HG02885 (cell line): ENCODE measurements around the gene SMAD2.

Experiments
- ATAC-seq: cut with Tn5 transposase; IDR thresholded peaks from one replicate; pipeline ENCODE4 v1.9.1; 2021; ENCODE audit warnings: mild to moderate bottlenecking; ENCODE audit not compliant: unreplicated experiment, poor library complexity

Gene SMAD2

GRCh38 chr18:47899107-47899840 lies 31.2 kb downstream of the SMAD2 start:
- ATAC-seq: no peak

- ATAC-seq: no peak
Measured at GRCh38 chr18:47898696-47899095, 31.8 kb downstream of the SMAD2 start.

GRCh38 chr18:47898055-47898454 lies 32.4 kb downstream of the SMAD2 start:
- no peak for ATAC-seq

GRCh38 chr18:47895565-47896250 lies 34.8 kb downstream of the SMAD2 start:
- no peak for ATAC-seq

GRCh38 chr18:47893939-47894699 lies 36.3 kb downstream of the SMAD2 start:
- no peak for ATAC-seq

- ATAC-seq: no peak
Measured at GRCh38 chr18:47893047-47893446, 37.4 kb downstream of the SMAD2 start.

GRCh38 chr18:47888156-47888555 lies 42.3 kb downstream of the SMAD2 start:
- ATAC-seq: no peak

GRCh38 chr18:47887227-47887626 lies 43.2 kb downstream of the SMAD2 start:
- no peak for ATAC-seq

GRCh38 chr18:47883771-47884413 lies 46.6 kb downstream of the SMAD2 start:
- ATAC-seq: no peak

GRCh38 chr18:47882641-47883040 lies 47.8 kb downstream of the SMAD2 start:
- ATAC-seq: no peak

GRCh38 chr18:47881752-47882455 lies 48.6 kb downstream of the SMAD2 start:
- ATAC-seq: no peak

- ATAC-seq: no peak
Measured at GRCh38 chr18:47881042-47881441, 49.4 kb downstream of the SMAD2 start.

GRCh38 chr18:47877892-47878291 lies 52.6 kb downstream of the SMAD2 start:
- ATAC-seq: no peak

- ATAC-seq: no peak
Measured at GRCh38 chr18:47876813-47877212, 53.6 kb downstream of the SMAD2 start.

- no peak for ATAC-seq
Measured at GRCh38 chr18:47873625-47874024, 56.8 kb downstream of the SMAD2 start.

- ATAC-seq: no peak
Measured at GRCh38 chr18:47872426-47872825, 58.0 kb downstream of the SMAD2 start.

- ATAC-seq: no peak
Measured at GRCh38 chr18:47871288-47871687, 59.2 kb downstream of the SMAD2 start.

- no peak for ATAC-seq
Measured at GRCh38 chr18:47870605-47871004, 59.9 kb downstream of the SMAD2 start.

GRCh38 chr18:47868744-47869143 lies 61.7 kb downstream of the SMAD2 start:
- ATAC-seq: no peak

- no peak for ATAC-seq
Measured at GRCh38 chr18:47865183-47865582, 65.3 kb downstream of the SMAD2 start.
